ENCODE data around the gene CLPSL2.

The CLPSL2 gene

GRCh38 chr6:35778437-35778836 is 2.0 kb downstream of the CLPSL2 start:
- no peak overlapping the region for H3K27ac ChIP-seq
- TF ChIP-seq CTCF (IDR thresholded peaks at IDR 0.05; ENCODE audit: low read depth, low read length, missing control alignments), result no peak
- H3K36me3 ChIP-seq (replicated peaks), result no peaks in the 10 kb centered on the region
- DNase-seq, result no peak
- no peak overlapping the region for H3K4me3 ChIP-seq (ENCODE audit: low read depth, low read length)
- H3K27me3 ChIP-seq (replicated peaks), result peaks cover 8% of the 10 kb centered on the region
- in situ Hi-C loops (cut with HindIII; ENCODE audit: low pct_ligation_motif_present, low sequenced_read_pairs), result no loop called here

DNA sequence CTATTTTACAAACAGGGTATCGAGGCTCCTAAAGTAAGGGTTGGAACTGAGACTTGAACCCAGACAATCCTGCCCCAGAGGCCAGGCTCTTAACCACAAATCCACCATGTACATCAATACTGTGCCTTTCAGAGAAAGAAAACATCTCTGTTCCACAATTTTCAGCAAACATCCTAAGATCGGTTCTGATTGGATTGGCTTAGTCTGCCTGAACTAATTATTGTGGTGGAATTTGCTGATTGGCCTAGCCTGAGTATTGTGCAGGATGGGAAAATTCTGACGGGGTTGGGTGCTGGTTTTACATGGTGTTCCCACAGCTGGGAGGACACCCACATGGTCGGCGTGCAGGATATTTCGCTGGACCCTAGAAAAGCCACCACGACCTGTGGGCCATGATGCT is 4.3 kb downstream of the CLPSL2 start, which contains the start of gene CLPSL1:
Gene CLPSL1 (plus strand): TSS at position 301 of the 400 bp plus-strand sequence. CDS start 92 bp downstream, at position 393.
- H3K27me3 ChIP-seq (replicated peaks), result peaks cover 11% of the 10 kb centered on the region
- in situ Hi-C loops (cut with HindIII; ENCODE audit: low pct_ligation_motif_present, low sequenced_read_pairs), result no loop called here
- H3K27ac ChIP-seq, result no peak within 1 kb of the TSS
- no peak for DNase-seq
- no peak for TF ChIP-seq CTCF (IDR thresholded peaks at IDR 0.05; ENCODE audit: low read depth, low read length, missing control alignments)
- H3K4me3 ChIP-seq (ENCODE audit: low read depth, low read length), result no peak within 1 kb of the TSS
- no peaks in the 10 kb centered on the region for H3K36me3 ChIP-seq (replicated peaks)

GRCh38 chr6:35781290-35781689 is 4.9 kb downstream of the CLPSL2 start:
- H3K4me3 ChIP-seq (ENCODE audit: low read depth, low read length), result no peak overlapping the region
- peaks cover 11% of the 10 kb centered on the region for H3K27me3 ChIP-seq (replicated peaks)
- no peak for TF ChIP-seq CTCF (IDR thresholded peaks at IDR 0.05; ENCODE audit: low read depth, low read length, missing control alignments)
- no peak for DNase-seq
- no peak overlapping the region for H3K27ac ChIP-seq
- H3K36me3 ChIP-seq (replicated peaks), result no peaks in the 10 kb centered on the region
- in situ Hi-C loops (cut with HindIII; ENCODE audit: low pct_ligation_motif_present, low sequenced_read_pairs), result no loop called here

DNA sequence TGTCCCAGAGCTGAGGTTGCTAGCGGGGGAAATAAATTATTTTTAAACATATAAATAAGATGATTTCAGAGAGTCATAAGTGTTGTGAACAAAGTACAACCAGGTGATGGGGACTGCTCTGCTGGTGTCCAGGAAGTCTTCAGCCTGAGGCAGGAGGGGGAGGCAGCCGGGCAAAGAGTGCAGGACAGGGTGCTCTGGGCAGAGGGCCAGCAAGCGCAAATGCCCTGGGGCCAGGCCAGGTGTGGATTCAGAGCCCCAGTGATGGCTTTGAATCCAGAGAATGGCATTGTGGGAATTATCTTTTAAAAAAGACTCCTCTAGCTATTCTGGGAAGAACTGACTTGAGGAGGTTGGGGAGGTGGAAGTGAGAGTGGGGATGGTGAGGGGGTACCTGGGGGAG is 6.0 kb downstream of the CLPSL2 start:
- TF ChIP-seq CTCF (IDR thresholded peaks at IDR 0.05; ENCODE audit: low read depth, low read length, missing control alignments), result no peak
- Histone ChIP-seq H3K36me3 (replicated peaks) (no peaks in the 10 kb centered on the region), H3K4me3 (ENCODE audit: low read depth, low read length) (no peak overlapping the region), H3K27me3 (replicated peaks) (peaks cover 19% of the 10 kb centered on the region), H3K27ac (no peak overlapping the region)
- in situ Hi-C loops (cut with HindIII; ENCODE audit: low pct_ligation_motif_present, low sequenced_read_pairs), result no loop called here
- no peak for DNase-seq

DNA sequence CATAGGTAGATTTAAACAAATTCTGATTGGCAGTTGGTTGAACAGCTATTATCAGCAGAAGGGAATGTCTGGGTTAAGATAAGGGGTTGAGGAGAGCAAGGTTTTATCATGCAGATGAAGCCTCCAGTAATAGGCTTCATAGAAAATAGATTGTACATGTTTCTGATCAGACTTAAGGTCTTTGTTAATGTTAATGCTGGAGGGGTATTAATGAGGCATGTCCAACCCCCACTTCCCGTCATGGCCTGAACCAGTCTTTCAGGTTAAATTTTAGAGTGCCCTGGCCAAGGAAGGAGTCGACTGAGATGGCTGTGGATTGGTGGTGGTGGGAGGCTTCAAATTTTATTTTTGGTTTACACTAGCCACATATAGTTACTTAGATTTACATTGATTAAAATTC is 7.8 kb downstream of the CLPSL2 start:
- no peak overlapping the region for H3K4me3 ChIP-seq (ENCODE audit: low read depth, low read length)
- no peaks in the 10 kb centered on the region for H3K36me3 ChIP-seq (replicated peaks)
- peaks cover 32% of the 10 kb centered on the region for H3K27me3 ChIP-seq (replicated peaks)
- in situ Hi-C loops (cut with HindIII; ENCODE audit: low pct_ligation_motif_present, low sequenced_read_pairs), result no loop called here
- no peak for TF ChIP-seq CTCF (IDR thresholded peaks at IDR 0.05; ENCODE audit: low read depth, low read length, missing control alignments)
- DNase-seq, result no peak
- H3K27ac ChIP-seq, result no peak overlapping the region

DNA sequence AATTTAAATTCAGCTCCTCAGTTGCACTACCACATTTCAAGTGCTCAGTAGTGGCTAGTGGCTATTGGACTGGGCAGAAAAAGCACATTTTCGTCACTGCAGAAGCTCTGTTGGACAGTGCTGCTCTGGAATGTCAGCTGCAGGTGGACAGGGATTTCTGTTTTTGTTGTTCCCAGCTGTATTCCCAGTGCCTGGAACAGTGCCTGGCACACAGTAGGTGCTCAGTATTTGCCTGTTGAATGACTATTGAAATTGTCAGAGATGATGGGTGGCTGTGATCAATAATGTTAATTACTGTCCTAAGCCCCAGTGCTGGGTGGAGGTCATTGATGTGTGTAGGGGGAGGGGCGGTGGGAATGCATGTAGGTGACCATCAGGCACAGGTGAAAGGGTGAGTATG is 9.9 kb downstream of the CLPSL2 start:
- Histone ChIP-seq H3K27me3 (replicated peaks) (peaks cover 40% of the 10 kb centered on the region), H3K36me3 (replicated peaks) (no peaks in the 10 kb centered on the region), H3K4me3 (ENCODE audit: low read depth, low read length) (no peak overlapping the region), H3K27ac (no peak overlapping the region)
- DNase-seq, result no peak
- no peak for TF ChIP-seq CTCF (IDR thresholded peaks at IDR 0.05; ENCODE audit: low read depth, low read length, missing control alignments)
- in situ Hi-C loops (cut with HindIII; ENCODE audit: low pct_ligation_motif_present, low sequenced_read_pairs), result no loop called here

Measured in brain microvascular endothelial cell (primary cell).